IMR-90 (cell line): ENCODE data around the gene NNMT. TPM values are rescaled to one million over a fixed set of nuclear protein-coding genes. Genes with fewer than 3 reads are reported as not detected.

Source experiments
- ATAC-seq: fragments of 200-7000 bp; cut with Tn5 transposase; 2 replicates; pipeline ENCODE4 v1.9.1; 2020; ENCODE audit warnings: low read depth, mild to moderate bottlenecking, moderate library complexity
- BruUV-seq: library from RNA; stranded (reverse); fragments of 400-500 nt; replicated peaks from 2 replicates; lab custom pipeline; 2021; lab: Mats Ljungman, UMichigan
- CTCF ChIA-PET: fragments of 300-600 bp; formaldehyde crosslinking; extraction: SDS; loops from one replicate; lab custom pipeline; 2021; ENCODE audit warnings: antibody characterized with exemption; lab: Yijun Ruan, JAX
- POLR2A ChIA-PET: fragments of 300-600 bp; sonication (Branson Sonifier 250); formaldehyde crosslinking; loops from one replicate; lab custom pipeline; 2022; ENCODE audit warnings: antibody characterized with exemption; ENCODE audit not compliant: unreplicated experiment; lab: Charles Lee
- DNase-seq: peaks from one replicate; pipeline ENCODE4 v3.0.0; 2013
- H2AFZ ChIP-seq: replicated peaks from 2 replicates; pipeline ENCODE3; 2013; ENCODE audit warnings: low read length, mild to moderate bottlenecking; ENCODE audit not compliant: poor library complexity
- H2AK5ac ChIP-seq: 2 replicates; pipeline ENCODE4 v1.6.1; 2013; ENCODE audit warnings: low read depth, low read length, inconsistent platforms
- H2AK9ac ChIP-seq: replicated peaks from 2 replicates; pipeline ENCODE3; 2013; ENCODE audit warnings: mild to moderate bottlenecking, low read depth, low read length, moderate library complexity; ENCODE audit not compliant: poor library complexity
- H2BK120ac ChIP-seq: 2 replicates; pipeline ENCODE4 v1.6.1; 2013; ENCODE audit warnings: low read depth, low read length, inconsistent platforms
- H2BK15ac ChIP-seq: 3 replicates; pipeline ENCODE4 v1.6.1; 2013; ENCODE audit warnings: low read depth, low read length, inconsistent platforms
- H2BK20ac ChIP-seq: 2 replicates; pipeline ENCODE4 v1.6.1; 2013; ENCODE audit warnings: low read depth, mild to moderate bottlenecking, inconsistent platforms, low read length, moderate library complexity
- H2BK5ac ChIP-seq: 2 replicates; pipeline ENCODE4 v1.6.1; 2013; ENCODE audit warnings: mild to moderate bottlenecking, low read depth, low read length, inconsistent platforms; ENCODE audit not compliant: poor library complexity, severe bottlenecking
- H3K14ac ChIP-seq: replicated peaks from 2 replicates; pipeline ENCODE4 v1.6.1; 2013; ENCODE audit warnings: low read depth, low read length, inconsistent platforms
- H3K18ac ChIP-seq: 2 replicates; pipeline ENCODE4 v1.6.1; 2013; ENCODE audit warnings: low read depth, low read length, control low read depth
- H3K23ac ChIP-seq: 2 replicates; pipeline ENCODE4 v1.6.1; 2013; ENCODE audit warnings: low read depth, low read length, inconsistent platforms
- H3K27ac ChIP-seq: 2 replicates; pipeline ENCODE4 v1.5.1; 2013; ENCODE audit warnings: mild to moderate bottlenecking, control low read depth, low read length; ENCODE audit not compliant: insufficient read depth
- H3K27me3 ChIP-seq: 2 replicates; pipeline ENCODE4 v1.6.1; 2013; ENCODE audit warnings: low read length; ENCODE audit not compliant: control insufficient read depth, insufficient read depth
- H3K36me3 ChIP-seq: 2 replicates; pipeline ENCODE4 v1.6.1; 2013; ENCODE audit warnings: low read length, mixed read lengths; ENCODE audit not compliant: control insufficient read depth, insufficient read depth
- H3K4ac ChIP-seq: 2 replicates; pipeline ENCODE4 v1.6.1; 2013; ENCODE audit warnings: low read depth, low read length, inconsistent platforms
- H3K4me1 ChIP-seq: 2 replicates; pipeline ENCODE4 v1.6.1; 2013; ENCODE audit warnings: low read length, mixed read lengths; ENCODE audit not compliant: control insufficient read depth, insufficient read depth
- H3K4me2 ChIP-seq: 2 replicates; pipeline ENCODE4 v1.6.1; 2013; ENCODE audit warnings: low read depth, mild to moderate bottlenecking, control low read depth, low read length, moderate library complexity
- H3K4me3 ChIP-seq: 2 replicates; pipeline ENCODE4 v1.5.1; 2013; ENCODE audit warnings: low read depth, mild to moderate bottlenecking, control low read depth, low read length, moderate library complexity; ENCODE audit not compliant: insufficient read depth
- H3K56ac ChIP-seq: 2 replicates; pipeline ENCODE4 v1.6.1; 2013; ENCODE audit warnings: low read length, inconsistent platforms; ENCODE audit not compliant: insufficient read depth; ENCODE audit errors: extremely low read depth
- H3K79me1 ChIP-seq, 2 experiments: 2 replicates each; pipeline ENCODE4 v1.6.1; 2013; ENCODE audit warnings: low read length in 2 of 2, inconsistent platforms in 1 of 2, low read depth in 1 of 2
- H3K9ac ChIP-seq: 2 replicates; pipeline ENCODE4 v1.6.1; 2013; ENCODE audit warnings: low read depth, low read length, control low read depth
- H3K9me1 ChIP-seq: 2 replicates; pipeline ENCODE4 v1.6.1; 2013; ENCODE audit warnings: low read length, inconsistent platforms; ENCODE audit not compliant: insufficient read depth
- H3K9me3 ChIP-seq: 2 replicates; pipeline ENCODE4 v1.6.1; 2013; ENCODE audit warnings: low read length; ENCODE audit not compliant: control insufficient read depth, insufficient read depth
- H4K20me1 ChIP-seq: 2 replicates; pipeline ENCODE4 v1.6.1; 2013; ENCODE audit warnings: low read length, inconsistent platforms; ENCODE audit not compliant: insufficient read depth
- H4K5ac ChIP-seq: 2 replicates; pipeline ENCODE4 v1.6.1; 2013; ENCODE audit warnings: mild to moderate bottlenecking, low read depth, low read length, control low read depth
- H4K8ac ChIP-seq, 2 experiments: 2 replicates each; pipeline ENCODE4 v1.6.1; 2013; ENCODE audit warnings: low read depth in 2 of 2, low read length in 2 of 2, control low read depth in 1 of 2, inconsistent platforms in 1 of 2
- H4K91ac ChIP-seq: 2 replicates; pipeline ENCODE4 v1.6.1; 2013; ENCODE audit warnings: low read depth, low read length, inconsistent platforms; ENCODE audit not compliant: insufficient read depth
- BHLHE40 ChIP-seq: fragments of 150-350 bp; IDR thresholded peaks from 2 replicates; pipeline ENCODE4 v1.6.1; 2016; ENCODE audit warnings: mild to moderate bottlenecking, low read depth, low read length
- FOS ChIP-seq: fragments of 150-350 bp; IDR thresholded peaks from 2 replicates; pipeline ENCODE4 v1.6.1; 2016; ENCODE audit warnings: low read depth, low read length
- MAFK ChIP-seq: IDR thresholded peaks from 2 replicates; pipeline ENCODE4 v1.6.1; 2012; ENCODE audit warnings: low read depth, low read length, improper control_type of control experiment
- WGBS, 2 experiments: methylation state at CpG; one replicate each; pipeline versions ENCODE4 v1.1.5 to v1.1.7; 2013; ENCODE audit warnings: missing lambda C conversion rate in 2 of 2; ENCODE audit not compliant: insufficient read length in 1 of 2; ENCODE audit errors: extremely low coverage in 2 of 2; 5-methylcytosine and 5-hydroxymethylcytosine counted together
- dilution Hi-C: fragments of 300-500 bp; cut with HindIII; formaldehyde crosslinking; loops from one replicate; pipeline ENCODE4 v1.14.3; 2018; ENCODE audit warnings: low sequenced_read_pairs; ENCODE audit not compliant: unreplicated experiment
- in situ Hi-C: fragments of 300-500 bp; cut with MboI; formaldehyde crosslinking; loops from 3 replicates; pipeline ENCODE4 v1.14.3; 2019; ENCODE audit warnings: low sequenced_read_pairs, inconsistent platforms, mixed read lengths
- intact Hi-C: fragments of 100-400 bp; cut with micrococcal nuclease; formaldehyde crosslinking; loops from 2 replicates; pipeline ENCODE4 v1.10.0; 2022
- polyA plus RNA-seq, 3 experiments: library from polyadenylated mRNA; depleted of rRNA; stranded (reverse); fragments of >200 nt; gene quantifications; 2 replicates each; pipeline ENCODE4 v1.2.3, GENCODE V29; 2012; ENCODE audit warnings: low replicate concordance in 1 of 3
- total RNA-seq: library from RNA; depleted of rRNA; stranded (reverse); fragments of >200 nt; gene quantifications from 2 replicates; pipeline ENCODE4 v1.2.3, GENCODE V29; 2012

The NNMT gene
- total and polyA plus RNA-seq, 2 of the 4 experiments (the other 2 are of a cell fraction), result 79.7 to 108 TPM

- Histone ChIP-seq H3K23ac (no peak overlapping the region), H2BK5ac (no peak overlapping the region), H3K4me3 (no peak overlapping the region), H4K5ac (no peak overlapping the region), H3K18ac (no peak overlapping the region), H3K14ac (no peak overlapping the region), H3K36me3 (no peaks in the 10 kb centered on the region), H3K4ac (no peak overlapping the region), H3K56ac (no peak overlapping the region), H3K4me2 (no peak overlapping the region), H4K8ac (no peak overlapping the region), H2BK120ac (no peak overlapping the region), H2AFZ (no peak overlapping the region), H3K27ac (no peak overlapping the region), H2AK9ac (no peak overlapping the region), H3K4me1 (no peaks in the 10 kb centered on the region), H3K9me3 (peaks cover 4% of the 10 kb centered on the region; the same call in 1 of the 2 replicates), H2AK5ac (no peak overlapping the region), H3K27me3 (peaks cover 33% of the 10 kb centered on the region), H2BK15ac (no peak overlapping the region), H3K9me1 (no peaks in the 10 kb centered on the region), H4K91ac (no peak overlapping the region), H3K9ac (no peak overlapping the region), H4K20me1 (no peaks in the 10 kb centered on the region), H3K79me1 (no peaks in the 10 kb centered on the region), H2BK20ac (no peak overlapping the region)
- DNase-seq (no peak), ATAC-seq (no peak)
- dilution Hi-C loops (no loop called here), intact Hi-C loops (no loop called here), in situ Hi-C loops (no loop called here)
- BruUV-seq, result no TSS peak
- ChIA-PET CTCF (no interaction called here), POLR2A (no interaction called here)
- no CpG with 5 or more reads among the region's 5 CpGs for WGBS, 2 experiments
- TF ChIP-seq MAFK, result no peak
- TF ChIP-seq BHLHE40, result no peak
- no peak for TF ChIP-seq FOS
These were observed 22.1 kb upstream of the NNMT start for GRCh38 chr11:114273890-114274635.
